CD4-positive, alpha-beta T cell treated with Interferon alpha-2 for 1 hour (primary cell): Measurements from ENCODE around the gene TNFRSF8.
"Not testable (repeated sequence)": the region's sequence is repeated elsewhere in the genome, so short reads cannot be mapped to it uniquely, and the experiment has no call there.

Experiments used
- DNase-seq, 2 donors: peaks; one replicate each; pipeline ENCODE4 v3.0.0-alpha.2; 2020 to 2022

The TNFRSF8 gene

DNA sequence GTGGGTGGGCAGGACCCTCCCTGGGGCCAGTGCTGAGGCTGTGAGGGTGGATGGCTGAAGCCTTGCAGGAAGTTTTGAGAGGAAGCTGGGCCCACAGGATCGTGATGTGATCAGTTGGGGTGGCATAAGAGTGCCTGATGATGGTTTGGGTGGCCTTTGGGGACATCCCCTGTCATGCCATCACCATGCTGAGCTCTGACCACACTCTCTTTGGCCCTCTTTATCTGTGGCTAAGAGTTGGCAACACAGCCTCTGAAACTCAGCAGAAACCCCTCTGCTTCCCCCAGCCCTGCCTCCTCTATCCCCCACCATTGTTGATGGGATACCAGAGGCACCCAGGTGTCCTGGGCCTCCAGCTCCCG is 24.0 kb upstream of the TNFRSF8 start:
- DNase-seq, result no peak

DNA sequence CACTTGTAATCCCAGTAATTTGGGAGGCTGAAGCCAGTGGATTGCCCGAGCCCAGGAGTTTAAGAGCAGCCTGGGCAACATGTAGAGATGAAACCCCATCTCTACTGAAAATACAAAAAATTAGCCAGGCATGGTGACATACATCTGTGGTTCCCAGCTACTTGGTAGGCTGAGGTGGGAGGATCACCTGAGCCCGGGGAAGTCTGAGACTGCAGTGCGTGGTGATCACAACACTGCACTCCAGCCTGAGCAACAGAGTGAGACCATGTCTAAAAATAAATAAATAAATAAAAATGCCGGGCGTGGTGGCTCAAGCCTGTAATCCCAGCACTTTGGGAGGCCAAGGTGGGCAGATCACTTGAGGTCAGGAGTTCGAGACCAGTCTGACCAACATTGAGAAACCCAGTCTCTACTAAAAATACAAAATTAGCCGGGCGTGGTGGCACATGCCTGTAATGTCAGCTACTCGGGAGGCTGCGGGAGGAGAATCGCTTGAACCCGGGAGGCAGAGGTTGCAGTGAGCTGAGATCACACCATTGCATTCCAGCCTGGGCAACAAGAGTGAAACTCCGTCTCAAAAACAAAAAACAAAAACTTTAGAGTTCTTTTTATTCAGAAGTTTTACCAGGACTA is 23.2 kb upstream of the TNFRSF8 start:
- DNase-seq, result not testable (repeated sequence)

DNA sequence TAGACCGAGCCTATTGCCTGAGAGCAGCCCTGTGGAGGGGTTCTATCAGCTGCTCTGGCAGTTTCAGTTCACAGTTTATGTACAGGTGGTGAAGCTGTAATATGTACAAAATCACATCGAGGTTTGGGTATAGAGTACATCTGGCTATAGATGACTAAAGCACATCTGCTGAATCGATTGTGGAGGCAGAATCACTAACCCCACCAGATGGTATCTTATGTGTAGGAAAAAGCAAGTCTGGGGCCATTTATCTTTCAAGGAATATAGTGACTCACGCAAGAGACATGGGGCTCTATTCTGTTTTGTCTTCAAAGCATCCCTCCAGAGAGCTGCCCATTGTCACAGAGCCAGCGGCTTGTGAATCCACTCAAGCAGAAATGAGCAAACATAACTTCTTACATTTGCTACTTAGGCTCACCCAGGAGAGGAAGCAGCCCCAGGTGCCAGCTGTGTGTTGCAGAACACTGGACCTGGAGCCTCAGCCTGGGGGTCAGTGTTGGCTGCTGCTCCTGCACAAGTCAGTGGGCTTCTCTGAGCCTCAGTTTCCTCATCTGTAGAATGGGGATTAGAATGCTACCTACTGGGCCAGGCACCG is 22.5 kb upstream of the TNFRSF8 start:
- DNase-seq, result peak in 1 of 2 donors; percentile 25

- not testable (repeated sequence) for DNase-seq
Observed at GRCh38 chr1:12044187-12044877, 18.8 kb upstream of the TNFRSF8 start.

DNA sequence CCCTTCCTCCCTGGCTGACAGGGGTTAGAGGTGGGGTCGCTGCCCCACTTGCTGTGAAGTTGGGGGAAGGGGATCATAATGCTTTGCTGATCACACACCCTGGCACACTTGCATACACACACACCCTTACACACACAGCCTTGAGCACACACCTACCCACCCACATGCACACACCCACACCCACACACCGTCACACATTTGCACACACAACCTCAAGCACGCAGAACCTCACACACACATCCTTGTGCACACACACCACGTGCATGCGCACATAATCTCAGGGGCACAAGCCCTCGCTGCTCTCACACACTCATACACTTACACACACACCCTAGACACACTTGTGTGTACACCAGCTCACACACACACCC is 16.4 kb upstream of the TNFRSF8 start:
- no peak for DNase-seq

DNA sequence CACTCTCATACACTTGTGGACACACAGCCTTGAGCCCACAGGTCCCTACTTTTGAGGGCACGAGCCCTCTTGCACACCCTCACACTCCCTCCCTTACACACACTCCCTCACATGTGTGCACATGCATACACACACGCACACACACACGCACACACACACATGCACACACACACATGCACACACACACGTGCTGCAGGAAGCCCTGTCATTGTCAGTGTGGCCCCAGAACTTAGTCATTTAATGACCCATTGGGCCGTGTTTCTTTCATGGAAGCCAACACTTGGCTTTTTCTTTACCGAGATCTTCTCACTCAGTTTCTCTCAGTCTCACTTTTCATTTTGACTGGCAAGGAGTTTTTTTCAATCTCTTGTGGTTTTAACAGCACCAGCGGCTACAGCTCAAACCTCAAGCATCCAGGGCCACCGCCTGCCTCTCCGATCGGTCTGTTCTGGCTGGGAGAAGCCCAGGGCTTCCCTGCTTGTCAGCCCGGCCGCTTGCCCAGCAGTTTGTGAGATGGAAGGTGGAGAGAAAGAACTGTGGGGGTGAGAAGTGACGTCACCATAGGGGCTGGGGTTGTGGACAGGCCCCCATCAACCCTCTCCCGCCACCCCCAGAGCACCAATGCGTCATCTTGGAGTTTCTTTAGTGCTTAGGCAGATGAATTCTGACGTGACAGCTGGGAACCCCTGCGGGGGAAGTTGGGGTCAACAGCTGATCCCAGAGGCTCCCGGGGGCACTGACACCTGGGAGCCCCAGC is 15.8 kb upstream of the TNFRSF8 start:
- peak; percentile 29 to 55 for DNase-seq

GRCh38 chr1:12048372-12048771 is 14.7 kb upstream of the TNFRSF8 start:
- no peak for DNase-seq

- DNase-seq, result no peak
Observed at GRCh38 chr1:12049616-12050015, 13.5 kb upstream of the TNFRSF8 start.

DNA sequence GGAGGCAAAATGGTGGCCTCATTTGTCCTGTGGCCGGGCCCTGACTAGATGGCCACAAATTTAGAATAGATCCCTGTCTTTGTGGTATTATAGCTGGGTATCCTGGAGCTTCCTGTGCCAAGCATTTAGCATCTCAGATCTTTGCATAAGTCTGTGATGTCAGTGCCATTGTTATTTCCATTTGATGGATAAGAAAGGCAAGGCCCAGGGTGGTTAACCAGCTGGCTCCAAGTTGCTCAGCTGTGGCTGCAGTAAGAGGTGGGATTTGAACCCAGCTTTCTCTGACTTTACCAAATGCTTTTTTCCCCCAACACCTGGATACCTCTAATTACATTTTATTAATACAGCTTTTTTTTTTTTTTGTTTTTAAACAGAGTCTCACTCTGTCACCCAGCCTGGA is 11.7 kb upstream of the TNFRSF8 start:
- DNase-seq, result no peak

GRCh38 chr1:12052008-12052573 is 11.0 kb upstream of the TNFRSF8 start:
- peak; percentile 17 to 24 for DNase-seq

- no peak for DNase-seq
Observed at GRCh38 chr1:12052997-12053686, 10.0 kb upstream of the TNFRSF8 start.

DNA sequence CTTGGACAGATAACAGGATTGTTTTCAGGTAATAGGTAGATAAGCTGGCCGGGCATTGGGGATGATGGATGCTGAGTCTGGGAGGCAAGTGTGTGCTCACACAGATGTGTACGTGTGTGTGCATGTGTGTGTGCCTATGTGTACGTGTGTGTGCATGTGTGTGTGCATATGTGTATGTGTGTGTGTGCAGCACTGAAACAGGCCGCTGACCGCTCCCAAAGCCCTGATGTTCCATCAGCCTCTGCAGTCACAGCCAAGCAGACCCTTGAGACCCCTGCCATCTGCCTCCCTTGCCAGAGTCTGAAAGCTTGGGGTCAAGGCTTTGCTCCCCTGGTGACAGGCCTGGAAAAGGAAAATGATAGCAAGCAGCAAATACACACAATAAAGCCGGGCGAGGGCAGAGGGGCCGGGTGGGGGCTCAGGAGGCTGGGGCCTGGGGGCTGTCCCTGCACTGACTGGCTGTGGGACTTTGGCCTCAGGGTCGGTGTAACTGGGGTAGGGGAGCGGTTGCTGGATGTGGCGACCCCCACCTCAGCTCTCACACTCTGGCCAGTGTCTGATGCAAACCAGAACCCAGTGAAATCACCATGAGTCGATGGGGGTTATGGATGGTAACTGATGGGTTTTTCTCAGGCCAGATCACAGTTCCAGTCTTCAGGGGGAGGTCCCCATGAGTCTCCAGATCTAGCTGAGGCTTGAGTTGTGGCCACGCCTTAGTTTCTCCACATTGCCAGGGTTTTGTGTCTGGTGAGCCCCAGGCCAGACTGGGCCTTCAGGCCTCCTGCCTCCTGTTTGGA is 9.2 kb upstream of the TNFRSF8 start:
- no peak for DNase-seq

DNA sequence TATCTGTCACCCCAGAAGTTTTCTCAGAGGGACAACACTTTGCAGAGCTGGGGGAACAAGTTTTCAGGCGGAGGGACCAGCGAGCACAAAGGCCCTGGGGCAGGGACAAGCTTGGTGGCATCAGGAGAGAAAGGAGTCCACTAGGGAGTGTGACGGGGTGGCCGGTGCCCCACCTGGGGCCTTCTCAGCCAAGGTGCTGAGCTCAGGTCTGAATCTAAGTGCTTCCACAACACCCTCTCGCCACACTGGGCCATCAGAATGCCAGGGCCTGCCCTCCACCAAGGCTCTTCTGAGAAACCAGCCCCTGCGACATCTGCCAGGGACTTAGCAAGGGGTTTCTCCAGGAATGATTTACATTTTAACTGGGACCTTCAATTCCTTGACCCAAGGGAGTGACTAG is 7.8 kb upstream of the TNFRSF8 start:
- DNase-seq, result no peak

GRCh38 chr1:12056331-12056841 is 6.7 kb upstream of the TNFRSF8 start:
- no peak for DNase-seq

DNA sequence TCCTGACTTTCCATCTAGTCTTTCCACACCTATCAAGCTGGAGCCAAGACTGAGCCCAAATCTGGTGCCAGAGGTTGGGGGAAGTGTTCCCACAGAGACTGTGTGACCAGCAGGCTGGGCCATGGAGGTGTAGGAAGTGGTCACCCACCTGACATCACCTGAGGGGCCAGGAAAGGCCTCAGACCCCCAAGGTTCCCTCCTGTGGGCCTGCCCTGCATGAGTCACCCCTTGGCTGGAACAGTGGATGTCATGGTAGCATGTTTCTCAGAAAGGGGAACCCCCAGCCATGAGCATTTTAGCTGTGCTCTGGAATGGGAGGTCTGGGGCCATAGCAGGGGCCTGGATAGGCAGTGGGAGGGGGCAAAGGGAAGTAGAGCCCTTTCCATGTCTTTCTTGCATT is 5.7 kb upstream of the TNFRSF8 start:
- DNase-seq, result no peak

GRCh38 chr1:12057940-12058687 is 5.0 kb upstream of the TNFRSF8 start:
- no peak for DNase-seq

DNA sequence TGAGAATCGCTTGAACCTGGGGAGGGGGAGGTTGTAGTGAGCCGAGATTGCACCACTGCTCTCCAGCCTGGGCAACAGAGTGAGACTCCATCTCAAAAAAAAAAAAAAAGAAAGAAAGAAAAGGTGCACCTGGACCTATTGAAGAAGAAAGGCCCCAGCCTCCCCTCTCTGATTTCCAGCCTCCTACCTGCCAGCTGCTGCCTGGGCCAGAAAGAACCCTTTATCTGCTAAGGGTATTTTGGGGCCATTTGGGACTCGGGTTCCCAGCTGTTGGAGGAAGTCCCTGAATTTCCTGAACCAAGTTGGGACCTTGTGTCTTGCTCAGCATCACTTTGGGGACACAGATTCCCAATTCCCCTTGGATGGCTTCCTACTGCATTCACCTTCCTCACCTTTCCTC is 3.9 kb upstream of the TNFRSF8 start:
- no peak for DNase-seq

GRCh38 chr1:12059722-12060464 is 3.2 kb upstream of the TNFRSF8 start:
- no peak for DNase-seq

GRCh38 chr1:12060500-12060899 is 2.6 kb upstream of the TNFRSF8 start:
- DNase-seq, result no peak
